Glomerular endothelial cell (primary cell): ENCODE measurements around the gene POLK. TPM values are rescaled to one million over a fixed set of nuclear protein-coding genes. Genes with fewer than 3 reads are reported as not detected.
"Not testable (repeated sequence)": the region's sequence is repeated elsewhere in the genome, so short reads cannot be mapped to it uniquely, and the experiment has no call there.

ENCODE experiments used
- DNase-seq: peaks from one replicate; pipeline ENCODE4 v3.0.0-alpha.2; 2011; ENCODE audit warnings: low read depth, low spot score; ENCODE audit errors: extremely low read depth
- total RNA-seq: library from RNA; depleted of rRNA; stranded (reverse); fragments of >200 nt; gene quantifications from 2 replicates; pipeline ENCODE4 v1.2.3, GENCODE V29; 2015

POLK gene
- total RNA-seq, 1 donor from 2014 or later: 26.1 TPM

DNA sequence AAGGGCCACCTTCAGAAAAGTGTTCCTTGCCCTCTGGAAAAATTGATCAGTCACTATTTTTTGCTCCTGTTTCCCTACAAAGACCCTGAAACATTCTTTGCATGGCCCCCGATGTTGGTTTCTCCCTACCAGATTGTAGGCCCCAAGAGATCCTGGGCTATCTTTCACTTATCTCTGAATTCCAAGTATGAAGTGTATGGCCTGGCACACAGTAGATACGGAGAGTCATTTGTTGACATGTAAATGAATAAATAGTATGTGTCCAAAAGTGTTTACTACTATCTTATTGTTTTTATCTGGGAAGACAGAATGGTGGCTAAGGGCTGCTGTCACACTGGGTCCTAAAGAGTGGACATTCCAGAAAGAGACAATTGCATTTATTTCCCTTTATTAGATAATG, 92.1 kb downstream of the POLK start:
- DNase-seq: no peak

GRCh38 chr5:75607341-75607740, 95.7 kb downstream of the POLK start:
- DNase-seq: not testable (repeated sequence)

DNA sequence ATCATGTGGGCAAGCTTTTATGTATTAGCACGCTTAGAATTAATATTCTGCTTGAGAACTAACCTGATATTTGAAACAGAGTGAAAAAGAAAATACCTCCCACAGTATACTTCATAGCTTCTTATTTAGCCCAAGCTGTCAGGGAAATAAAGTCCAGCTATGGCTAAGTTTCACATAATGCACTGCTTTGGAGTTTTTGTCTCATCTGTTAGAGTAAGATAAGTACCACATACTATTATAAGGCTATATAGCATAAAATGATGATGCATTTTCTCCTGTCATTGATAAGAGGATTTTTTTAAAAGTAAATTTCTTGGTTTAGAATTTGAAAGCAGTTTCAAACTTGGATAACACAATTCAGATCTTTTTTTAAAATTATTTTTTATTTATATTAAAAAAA, 97.2 kb downstream of the POLK start:
- DNase-seq: no peak

- DNase-seq: no peak
These were observed 98.5 kb downstream of the POLK start for GRCh38 chr5:75610201-75610600.

DNA sequence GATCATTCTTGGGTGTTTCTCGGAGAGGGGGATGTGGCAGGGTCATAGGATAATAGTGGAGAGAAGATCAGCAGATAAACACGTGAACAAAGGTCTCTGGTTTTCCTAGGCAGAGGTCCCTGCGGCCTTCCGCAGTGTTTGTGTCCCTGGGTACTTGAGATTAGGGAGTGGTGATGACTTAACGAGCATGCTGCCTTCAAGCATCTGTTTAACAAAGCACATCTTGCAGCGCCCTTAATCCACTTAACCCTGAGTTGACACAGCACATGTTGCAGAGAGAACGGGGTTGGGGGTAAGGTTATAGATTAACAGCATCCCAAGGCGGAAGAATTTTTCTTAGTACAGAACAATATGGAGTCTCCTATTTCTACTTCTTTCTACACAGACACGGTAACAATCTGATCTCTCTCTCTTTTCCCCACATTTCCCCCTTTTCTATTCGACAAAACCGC, 99.2 kb downstream of the POLK start:
- not testable (repeated sequence) for DNase-seq

- no peak for DNase-seq
These were observed 99.9 kb downstream of the POLK start, which contains the start of gene ANKDD1B for GRCh38 chr5:75611311-75612225. Gene ANKDD1B, plus strand, starts transcription at chr5:75611453. Its CDS starts 182 bp downstream, at chr5:75611635.

- DNase-seq: no peak
These were observed 100.5 kb downstream of the POLK start for GRCh38 chr5:75612226-75612569.

DNA sequence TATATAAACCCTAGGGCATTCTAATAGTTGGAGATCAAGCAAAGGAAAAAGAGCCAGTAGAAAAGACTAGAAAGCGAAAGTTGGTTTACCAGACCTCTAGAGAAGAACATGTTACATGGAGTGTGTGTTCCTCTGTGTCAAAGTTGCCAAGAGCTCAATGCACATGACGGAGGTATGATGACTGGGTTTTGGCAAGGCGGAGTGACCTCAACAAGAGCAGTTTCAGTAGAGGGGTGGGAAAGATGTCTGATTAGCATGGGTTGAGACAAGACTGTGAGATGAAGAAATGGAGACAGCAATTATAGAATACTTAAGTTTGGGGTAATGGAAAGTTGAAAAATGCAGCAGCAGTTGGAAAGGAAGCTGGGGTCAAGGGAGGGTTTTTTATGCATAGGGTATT, 101.2 kb downstream of the POLK start:
- no peak for DNase-seq

GRCh38 chr5:75614176-75614575, 102.5 kb downstream of the POLK start:
- DNase-seq: no peak

GRCh38 chr5:75616371-75616881, 104.7 kb downstream of the POLK start:
- no peak for DNase-seq

DNA sequence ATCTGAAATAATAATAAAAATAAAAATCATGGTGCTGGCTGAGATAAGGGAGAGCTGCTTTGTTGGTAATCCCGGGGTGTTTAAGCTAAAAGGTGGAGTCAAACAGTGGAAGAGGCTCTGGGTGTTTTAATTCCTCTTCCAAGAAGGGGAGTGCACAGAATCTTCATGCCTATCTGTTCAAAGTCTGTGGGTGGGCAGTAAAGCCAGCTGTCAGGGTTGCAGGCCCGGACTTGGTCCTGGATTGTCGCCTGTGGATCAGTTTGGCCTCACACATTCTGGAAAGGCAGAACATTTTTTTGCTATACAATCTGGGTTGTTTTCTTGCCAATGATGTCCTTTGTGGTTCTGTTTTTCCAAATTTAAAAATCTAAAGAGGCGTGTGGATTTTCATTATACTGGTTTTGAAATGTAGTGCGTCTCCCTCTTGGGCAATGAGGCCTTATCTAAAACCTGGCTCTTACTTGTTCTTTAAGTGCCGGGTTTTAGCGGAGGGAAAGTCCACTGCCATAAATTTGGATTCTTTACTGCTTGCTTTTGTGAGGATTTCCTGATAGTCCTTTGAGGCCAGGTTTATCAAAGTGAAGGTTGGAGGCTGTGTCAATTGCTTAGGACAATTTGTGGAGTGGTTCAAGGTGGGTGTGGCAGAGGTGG, 105.4 kb downstream of the POLK start:
- DNase-seq: no peak

DNA sequence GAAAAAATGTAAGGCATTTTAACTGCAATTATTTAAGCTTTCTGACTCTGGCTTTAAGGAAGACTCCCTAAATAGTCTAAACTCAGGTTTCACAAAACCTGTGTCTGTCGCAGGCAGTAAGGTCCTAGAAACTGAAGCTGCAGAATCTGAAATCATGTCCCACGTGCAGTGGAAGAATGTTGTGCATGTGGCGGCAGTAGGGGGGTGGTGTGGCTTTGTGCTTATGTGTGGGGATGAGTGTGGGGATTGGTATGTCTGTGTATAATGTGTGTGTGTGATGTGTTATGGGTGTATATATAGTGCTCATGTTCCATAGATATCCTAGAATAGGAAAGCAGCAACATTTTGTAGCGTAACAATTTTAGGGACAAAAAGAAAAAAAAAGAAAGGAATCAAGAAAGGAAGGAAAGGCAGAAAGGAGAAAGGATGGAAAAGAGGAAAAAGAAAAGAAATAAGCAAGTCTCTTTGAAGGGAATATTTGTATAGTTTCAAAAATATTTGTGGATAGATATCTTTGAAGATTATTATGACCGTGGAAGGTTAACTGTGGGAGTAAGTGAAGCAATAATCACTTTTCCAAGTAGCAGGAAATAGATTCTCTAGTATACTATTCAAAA, 106.2 kb downstream of the POLK start:
- DNase-seq: no peak

- DNase-seq: no peak
These were observed 108.7 kb downstream of the POLK start for GRCh38 chr5:75620184-75620959.

DNA sequence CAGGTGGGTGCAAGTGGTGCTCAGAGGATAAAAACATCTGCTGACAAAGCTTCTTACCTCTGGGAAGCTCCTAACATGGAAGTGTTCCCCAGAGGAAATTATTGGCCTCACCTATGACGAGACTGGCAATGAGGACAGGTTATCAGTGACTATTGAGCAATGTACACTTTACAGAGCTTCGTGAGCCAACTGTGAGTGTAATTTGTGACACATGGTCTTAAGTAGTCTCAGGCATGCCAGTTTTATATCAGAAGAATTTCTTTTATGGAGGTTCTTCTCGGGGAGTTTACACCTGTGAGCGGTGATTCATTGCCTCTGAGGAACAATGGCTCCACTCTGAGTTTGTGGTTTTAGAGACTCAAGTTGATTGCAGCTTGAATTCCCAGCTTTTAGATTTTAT, 110.9 kb downstream of the POLK start:
- no peak for DNase-seq

DNA sequence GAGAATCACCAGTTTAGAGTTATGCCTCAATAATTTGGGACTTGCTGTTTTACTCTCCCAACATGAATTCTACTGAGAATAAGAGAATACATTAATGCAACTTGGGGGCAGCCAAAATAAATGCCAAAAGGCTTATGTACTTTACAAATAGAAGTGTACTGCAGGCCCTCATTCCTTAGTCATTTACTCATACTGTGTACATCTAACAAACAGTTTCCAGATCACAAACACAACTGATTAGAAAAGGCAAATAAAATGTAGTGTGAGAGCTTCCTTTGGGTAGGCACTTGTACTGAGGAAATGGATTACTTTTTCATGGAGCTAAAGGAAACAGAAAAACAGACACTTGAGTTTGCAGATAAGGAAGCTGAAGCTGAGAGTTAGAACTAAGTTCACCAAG, 112.2 kb downstream of the POLK start:
- no peak for DNase-seq

DNA sequence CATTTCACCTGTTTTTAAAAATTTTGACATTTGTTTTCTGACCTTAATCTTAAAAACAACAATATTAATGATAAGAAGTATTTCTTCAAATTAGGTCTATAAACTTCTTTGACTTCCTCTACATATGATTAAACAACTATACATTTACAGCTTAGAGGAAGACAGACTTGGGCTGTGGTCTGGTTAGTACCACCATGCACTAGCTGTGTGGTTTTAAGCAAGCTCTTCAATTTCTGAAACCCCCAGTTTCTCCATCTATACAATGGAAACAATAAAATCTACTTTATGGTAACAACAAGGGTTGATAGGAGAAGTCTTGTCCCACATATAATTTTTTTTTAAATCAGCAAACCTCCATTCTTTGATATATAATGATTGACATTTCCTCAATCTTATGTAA, 115.3 kb downstream of the POLK start:
- DNase-seq: no peak

- DNase-seq: no peak
These were observed 116.1 kb downstream of the POLK start for GRCh38 chr5:75627801-75628200.

DNA sequence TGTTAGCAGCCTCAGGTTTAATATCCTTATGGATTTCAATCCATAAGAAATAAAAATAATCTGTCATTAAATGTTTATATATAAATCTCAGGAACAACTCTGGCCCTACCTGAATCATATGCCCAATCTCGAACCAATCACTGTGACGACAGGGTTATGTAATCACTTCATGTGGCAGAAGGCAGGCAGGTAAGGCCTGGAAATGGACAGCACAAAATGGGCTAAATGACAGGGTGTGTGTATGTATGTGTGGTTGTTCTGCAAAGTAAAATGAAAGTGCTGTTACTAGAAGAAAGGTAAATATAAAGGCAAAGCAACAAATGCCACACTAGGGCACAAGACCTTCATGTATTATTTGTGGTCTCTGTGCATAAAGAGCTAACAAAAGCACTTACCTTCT, 119.2 kb downstream of the POLK start:
- no peak for DNase-seq

DNA sequence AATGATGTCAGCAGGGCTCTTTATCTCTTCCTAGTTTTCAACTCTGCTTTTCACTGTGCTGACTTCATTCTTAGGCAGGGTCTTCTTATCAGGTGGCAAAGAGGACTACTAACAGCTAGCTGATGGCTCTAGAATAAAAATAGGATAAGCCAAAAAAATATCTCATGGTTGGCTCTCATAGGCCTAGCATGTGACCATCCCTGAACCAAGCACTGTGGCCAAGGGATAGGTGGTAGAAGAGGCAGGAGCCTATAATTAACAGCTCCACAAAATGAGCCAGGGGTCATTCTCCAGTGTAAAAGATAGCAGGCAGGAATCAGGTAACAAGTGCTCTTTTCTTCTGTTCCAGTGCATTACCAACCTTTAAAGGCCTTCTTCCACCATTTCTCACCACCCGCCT, 120.6 kb downstream of the POLK start:
- no peak for DNase-seq

DNA sequence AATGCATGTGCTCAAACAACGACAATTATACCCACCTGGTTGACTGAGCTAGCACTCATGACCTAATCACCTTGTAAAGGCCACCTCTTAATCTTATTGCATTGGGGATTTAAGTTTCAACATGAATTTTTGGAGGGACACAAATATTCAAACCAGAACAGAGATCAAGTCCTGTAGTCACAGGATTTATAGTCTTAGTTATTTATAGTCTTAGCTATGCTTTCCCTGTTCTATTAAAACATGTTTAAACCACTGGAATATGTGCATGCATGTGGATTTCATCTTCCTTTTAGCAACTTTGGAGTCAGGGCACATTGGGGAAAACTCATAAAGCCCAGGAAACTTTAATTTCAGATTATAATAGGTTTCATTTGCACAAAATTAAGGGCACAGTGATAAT, 126.3 kb downstream of the POLK start:
- DNase-seq: no peak
